ENCODE data around the gene NR1H2.
"Not testable (repeated sequence)": the region's sequence is repeated elsewhere in the genome, so short reads cannot be mapped to it uniquely, and the experiment has no call there.

The NR1H2 gene

GRCh38 chr19:50340331-50340730 lies 35.9 kb upstream of the NR1H2 start:
- Mint-ChIP-seq H3K36me3 (ENCODE audit: low read depth) (peaks cover 42% of the 10 kb centered on the region), H3K4me1 (no peaks in the 10 kb centered on the region), H3K4me3 (no peak overlapping the region), H3K27me3 (ENCODE audit: low read depth) (peaks cover 5% of the 10 kb centered on the region), H3K9me3 (peaks cover 18% of the 10 kb centered on the region), H3K27ac (no peak overlapping the region)
- TF ChIP-seq, protein P1, sequence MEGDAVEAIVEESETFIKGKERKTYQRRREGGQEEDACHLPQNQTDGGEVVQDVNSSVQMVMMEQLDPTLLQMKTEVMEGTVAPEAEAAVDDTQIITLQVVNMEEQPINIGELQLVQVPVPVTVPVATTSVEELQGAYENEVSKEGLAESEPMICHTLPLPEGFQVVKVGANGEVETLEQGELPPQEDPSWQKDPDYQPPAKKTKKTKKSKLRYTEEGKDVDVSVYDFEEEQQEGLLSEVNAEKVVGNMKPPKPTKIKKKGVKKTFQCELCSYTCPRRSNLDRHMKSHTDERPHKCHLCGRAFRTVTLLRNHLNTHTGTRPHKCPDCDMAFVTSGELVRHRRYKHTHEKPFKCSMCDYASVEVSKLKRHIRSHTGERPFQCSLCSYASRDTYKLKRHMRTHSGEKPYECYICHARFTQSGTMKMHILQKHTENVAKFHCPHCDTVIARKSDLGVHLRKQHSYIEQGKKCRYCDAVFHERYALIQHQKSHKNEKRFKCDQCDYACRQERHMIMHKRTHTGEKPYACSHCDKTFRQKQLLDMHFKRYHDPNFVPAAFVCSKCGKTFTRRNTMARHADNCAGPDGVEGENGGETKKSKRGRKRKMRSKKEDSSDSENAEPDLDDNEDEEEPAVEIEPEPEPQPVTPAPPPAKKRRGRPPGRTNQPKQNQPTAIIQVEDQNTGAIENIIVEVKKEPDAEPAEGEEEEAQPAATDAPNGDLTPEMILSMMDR (IDR thresholded peaks at IDR 0.05; ENCODE audit: unreplicated experiment in 3 of 3), result no peak

GRCh38 chr19:50341091-50341564 lies 35.1 kb upstream of the NR1H2 start:
- H3K27me3 Mint-ChIP-seq (ENCODE audit: low read depth), result peaks cover 5% of the 10 kb centered on the region
- peaks cover 40% of the 10 kb centered on the region for H3K36me3 Mint-ChIP-seq (ENCODE audit: low read depth)
- TF ChIP-seq, protein P1 (IDR thresholded peaks at IDR 0.05; ENCODE audit: unreplicated experiment in 3 of 3), result no peak
- H3K4me1 Mint-ChIP-seq, result no peaks in the 10 kb centered on the region
- H3K9me3 Mint-ChIP-seq, result peaks cover 15% of the 10 kb centered on the region
- H3K27ac Mint-ChIP-seq, result no peak overlapping the region
- H3K4me3 Mint-ChIP-seq, result no peak overlapping the region

- Mint-ChIP-seq H3K27me3 (ENCODE audit: low read depth) (peaks cover 5% of the 10 kb centered on the region), H3K27ac (no peak overlapping the region), H3K4me3 (no peak overlapping the region), H3K36me3 (ENCODE audit: low read depth) (peaks cover 39% of the 10 kb centered on the region), H3K4me1 (peaks cover 28% of the 10 kb centered on the region), H3K9me3 (peaks cover 16% of the 10 kb centered on the region)
- TF ChIP-seq, protein P1 (IDR thresholded peaks at IDR 0.05; ENCODE audit: unreplicated experiment in 3 of 3), result no peak
Observed at GRCh38 chr19:50344661-50345318, 31.5 kb upstream of the NR1H2 start.

- not testable (repeated sequence) for H3K27me3 Mint-ChIP-seq (ENCODE audit: low read depth)
Observed at GRCh38 chr19:50347089-50347581, 29.1 kb upstream of the NR1H2 start.

GRCh38 chr19:50349277-50350057 lies 26.8 kb upstream of the NR1H2 start:
- Mint-ChIP-seq H3K36me3 (ENCODE audit: low read depth) (peaks cover 22% of the 10 kb centered on the region), H3K27me3 (ENCODE audit: low read depth) (peaks cover 5% of the 10 kb centered on the region), H3K4me1 (peaks cover 28% of the 10 kb centered on the region), H3K27ac (peak overlapping the region; percentile 95 to 98 (median 98)), H3K9me3 (peaks cover 12% of the 10 kb centered on the region), H3K4me3 (no peak overlapping the region)
- TF ChIP-seq, protein P1 (IDR thresholded peaks at IDR 0.05; ENCODE audit: unreplicated experiment in 3 of 3), result peak in 2 of 3 experiments; percentile 12 to 15

More at GRCh38 chr19:50347089-50347581, 29.1 kb upstream of the NR1H2 start:
- H3K27ac Mint-ChIP-seq, result peak overlapping the region; percentile 96 to 98 (median 98)
- peaks cover 16% of the 10 kb centered on the region for H3K9me3 Mint-ChIP-seq
- H3K4me1 Mint-ChIP-seq, result peaks cover 28% of the 10 kb centered on the region
- peak overlapping the region in 2 of 3 experiments; percentile 13 to 24 for H3K4me3 Mint-ChIP-seq
- peaks cover 33% of the 10 kb centered on the region for H3K36me3 Mint-ChIP-seq (ENCODE audit: low read depth)

GRCh38 chr19:50352242-50352641 lies 24.0 kb upstream of the NR1H2 start:
- Mint-ChIP-seq H3K4me1 (peaks cover 21% of the 10 kb centered on the region), H3K27ac (peak overlapping the region in 1 of 3 experiments; percentile 98), H3K9me3 (no peaks in the 10 kb centered on the region), H3K27me3 (ENCODE audit: low read depth) (no peaks in the 10 kb centered on the region), H3K4me3 (no peak overlapping the region), H3K36me3 (ENCODE audit: low read depth) (peaks cover 3% of the 10 kb centered on the region)
- TF ChIP-seq, protein P1 (IDR thresholded peaks at IDR 0.05; ENCODE audit: unreplicated experiment in 3 of 3), result no peak

DNA sequence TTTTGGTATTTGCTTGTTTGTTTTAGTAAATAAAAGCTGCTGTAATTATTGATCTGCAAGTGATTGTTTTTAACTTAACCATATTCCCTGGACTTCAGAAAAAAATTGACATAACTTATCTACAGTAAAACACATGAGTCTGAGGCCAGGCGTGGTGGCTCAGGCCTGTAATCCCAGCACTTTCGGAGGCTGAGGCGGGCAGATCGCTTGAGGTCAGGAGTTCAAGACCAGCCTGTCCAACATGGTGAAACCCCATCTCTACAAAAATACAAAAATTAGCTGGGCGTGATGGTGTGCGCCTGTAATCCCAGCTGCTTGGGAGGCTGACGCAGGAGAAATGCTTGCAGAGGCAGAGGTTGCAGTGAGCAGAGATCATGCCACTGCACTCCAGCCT lies 22.8 kb upstream of the NR1H2 start:
- H3K36me3 Mint-ChIP-seq (ENCODE audit: low read depth); H3K27ac Mint-ChIP-seq; H3K27me3 Mint-ChIP-seq (ENCODE audit: low read depth); H3K4me3 Mint-ChIP-seq; H3K4me1 Mint-ChIP-seq; H3K9me3 Mint-ChIP-seq: not testable (repeated sequence)
